Measurements from ENCODE around the gene CCL27.

Gene CCL27

DNA sequence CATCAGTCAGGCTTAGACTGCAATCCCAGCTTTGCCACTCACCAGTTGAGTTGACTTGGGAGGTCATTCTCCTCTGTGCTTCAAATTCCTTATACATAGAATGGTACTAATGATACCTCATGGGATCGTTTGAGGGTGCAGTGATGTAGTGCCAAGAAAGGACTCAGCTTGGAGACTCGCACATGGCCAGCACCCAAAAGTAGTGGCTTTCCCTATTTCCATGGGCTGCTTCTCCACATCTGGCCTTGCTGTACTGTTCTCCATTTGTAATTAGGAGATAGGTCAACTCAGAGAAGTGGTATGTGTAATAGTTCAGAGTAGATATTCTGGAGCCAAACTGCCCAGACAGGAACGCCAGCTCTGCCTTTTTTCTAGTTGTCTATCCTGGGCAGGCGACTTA, 23.1 kb upstream of the CCL27 start:
- DNase-seq (ENCODE audit: low read depth) = peak; percentile 68
- TF ChIP-seq, protein P1, sequence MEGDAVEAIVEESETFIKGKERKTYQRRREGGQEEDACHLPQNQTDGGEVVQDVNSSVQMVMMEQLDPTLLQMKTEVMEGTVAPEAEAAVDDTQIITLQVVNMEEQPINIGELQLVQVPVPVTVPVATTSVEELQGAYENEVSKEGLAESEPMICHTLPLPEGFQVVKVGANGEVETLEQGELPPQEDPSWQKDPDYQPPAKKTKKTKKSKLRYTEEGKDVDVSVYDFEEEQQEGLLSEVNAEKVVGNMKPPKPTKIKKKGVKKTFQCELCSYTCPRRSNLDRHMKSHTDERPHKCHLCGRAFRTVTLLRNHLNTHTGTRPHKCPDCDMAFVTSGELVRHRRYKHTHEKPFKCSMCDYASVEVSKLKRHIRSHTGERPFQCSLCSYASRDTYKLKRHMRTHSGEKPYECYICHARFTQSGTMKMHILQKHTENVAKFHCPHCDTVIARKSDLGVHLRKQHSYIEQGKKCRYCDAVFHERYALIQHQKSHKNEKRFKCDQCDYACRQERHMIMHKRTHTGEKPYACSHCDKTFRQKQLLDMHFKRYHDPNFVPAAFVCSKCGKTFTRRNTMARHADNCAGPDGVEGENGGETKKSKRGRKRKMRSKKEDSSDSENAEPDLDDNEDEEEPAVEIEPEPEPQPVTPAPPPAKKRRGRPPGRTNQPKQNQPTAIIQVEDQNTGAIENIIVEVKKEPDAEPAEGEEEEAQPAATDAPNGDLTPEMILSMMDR (conservative IDR thresholded peaks at IDR 0.05; ENCODE audit: control insufficient read depth, insufficient read depth, low read depth, low read length) = no peak

GRCh38 chr9:34684816-34685215, 22.4 kb upstream of the CCL27 start:
- TF ChIP-seq, protein P1 (conservative IDR thresholded peaks at IDR 0.05; ENCODE audit: control insufficient read depth, insufficient read depth, low read depth, low read length) = no peak
- DNase-seq (ENCODE audit: low read depth) = no peak
- H3K4me3 ChIP-seq (ENCODE audit: control insufficient read depth, low read depth, low read length) = no peak overlapping the region

More for the DNA sequence above, 23.1 kb upstream of the CCL27 start:
- no peak overlapping the region for H3K4me3 ChIP-seq (ENCODE audit: control insufficient read depth, low read depth, low read length)

DNA sequence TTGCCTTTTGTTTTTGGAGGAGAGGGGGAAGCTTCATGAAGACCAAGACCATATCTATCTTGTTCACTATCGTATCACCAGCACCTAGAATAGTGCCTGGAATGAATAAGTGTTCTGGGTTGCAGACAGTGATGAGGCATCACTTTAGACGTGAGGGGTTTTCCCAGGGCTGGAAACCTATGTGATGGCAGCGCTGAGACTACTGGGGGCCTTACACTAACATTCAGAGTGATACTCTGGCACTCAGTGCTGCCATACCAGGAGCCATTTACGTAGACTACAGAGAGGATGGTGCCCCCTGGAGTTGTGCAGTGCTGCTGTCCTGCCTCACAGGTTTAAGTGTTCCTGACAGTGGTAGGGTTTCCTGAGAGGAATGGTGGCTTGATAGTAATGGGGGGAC, 21.7 kb upstream of the CCL27 start:
- DNase-seq (ENCODE audit: low read depth) = no peak
- H3K4me3 ChIP-seq (ENCODE audit: control insufficient read depth, low read depth, low read length) = no peak overlapping the region
- TF ChIP-seq, protein P1 (conservative IDR thresholded peaks at IDR 0.05; ENCODE audit: control insufficient read depth, insufficient read depth, low read depth, low read length) = no peak

DNA sequence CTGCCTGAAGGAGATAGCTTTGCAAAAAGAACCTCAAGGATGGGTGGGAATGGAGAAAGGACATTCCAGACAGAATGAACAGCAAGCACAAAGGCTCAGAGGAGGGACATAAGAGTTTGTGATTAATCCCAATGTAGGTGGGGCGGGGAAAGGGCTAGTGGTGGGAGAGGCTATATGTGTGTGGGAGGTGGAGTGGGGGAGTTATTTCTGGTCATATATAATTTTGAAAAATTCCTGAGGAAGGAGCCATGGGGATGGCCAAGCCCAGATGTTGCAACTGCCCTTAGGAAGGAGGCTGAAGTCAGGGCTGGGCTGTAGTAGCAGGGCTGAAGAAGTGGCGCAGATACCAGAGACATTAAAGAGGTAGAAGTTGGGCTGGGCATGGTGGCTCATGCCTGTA, 13.4 kb upstream of the CCL27 start:
- TF ChIP-seq, protein P1 (conservative IDR thresholded peaks at IDR 0.05; ENCODE audit: control insufficient read depth, insufficient read depth, low read depth, low read length) = no peak
- H3K4me3 ChIP-seq (ENCODE audit: control insufficient read depth, low read depth, low read length) = no peak overlapping the region
- peak; percentile 55 for DNase-seq (ENCODE audit: low read depth)

GRCh38 chr9:34675048-34675714, 12.7 kb upstream of the CCL27 start:
- H3K4me3 ChIP-seq (ENCODE audit: control insufficient read depth, low read depth, low read length) = no peak overlapping the region
- peak; percentile 79 for DNase-seq (ENCODE audit: low read depth)
- TF ChIP-seq, protein P1 (conservative IDR thresholded peaks at IDR 0.05; ENCODE audit: control insufficient read depth, insufficient read depth, low read depth, low read length) = peak; percentile 95

DNA sequence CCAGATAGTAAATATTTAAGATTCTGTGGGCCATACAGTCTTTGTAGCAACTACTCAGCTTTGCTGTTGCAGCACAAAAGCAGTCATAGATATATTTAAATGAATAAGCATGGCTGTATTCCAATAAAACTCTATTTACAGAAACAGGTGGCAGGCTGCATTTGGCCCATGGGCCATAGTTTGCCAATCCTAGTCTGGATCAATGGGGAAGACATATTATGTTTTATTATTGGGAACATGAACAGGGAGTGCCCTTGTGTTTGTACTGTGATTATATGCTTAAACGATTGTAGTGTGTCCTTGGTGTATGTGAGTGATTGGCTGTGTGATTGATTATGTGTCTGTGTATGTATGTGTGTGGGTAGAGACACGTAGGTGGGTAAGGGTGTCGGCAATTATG, 12.0 kb upstream of the CCL27 start:
- no peak overlapping the region for H3K4me3 ChIP-seq (ENCODE audit: control insufficient read depth, low read depth, low read length)
- DNase-seq (ENCODE audit: low read depth) = no peak
- TF ChIP-seq, protein P1 (conservative IDR thresholded peaks at IDR 0.05; ENCODE audit: control insufficient read depth, insufficient read depth, low read depth, low read length) = no peak
